IMR-90 (cell line): ENCODE data around the gene FMN2. TPM values are rescaled to one million over a fixed set of nuclear protein-coding genes. Genes with fewer than 3 reads are reported as not detected.
A peak's percentile ranks its signal among the peaks of the same experiment; 100 is the strongest.

ENCODE experiments used
- ATAC-seq: fragments of 200-7000 bp; cut with Tn5 transposase; 2 replicates; pipeline ENCODE4 v1.9.1; 2020; ENCODE audit warnings: low read depth, mild to moderate bottlenecking, moderate library complexity
- BruUV-seq: library from RNA; stranded (reverse); fragments of 400-500 nt; replicated peaks from 2 replicates; lab custom pipeline; 2021; lab: Mats Ljungman, UMichigan
- CTCF ChIA-PET: fragments of 300-600 bp; formaldehyde crosslinking; extraction: SDS; loops from one replicate; lab custom pipeline; 2021; ENCODE audit warnings: antibody characterized with exemption; lab: Yijun Ruan, JAX
- POLR2A ChIA-PET: fragments of 300-600 bp; sonication (Branson Sonifier 250); formaldehyde crosslinking; loops from one replicate; lab custom pipeline; 2022; ENCODE audit warnings: antibody characterized with exemption; ENCODE audit not compliant: unreplicated experiment; lab: Charles Lee
- DNase-seq: peaks from one replicate; pipeline ENCODE4 v3.0.0; 2013
- H2AFZ ChIP-seq: replicated peaks from 2 replicates; pipeline ENCODE3; 2013; ENCODE audit warnings: low read length, mild to moderate bottlenecking; ENCODE audit not compliant: poor library complexity
- H2AK5ac ChIP-seq: 2 replicates; pipeline ENCODE4 v1.6.1; 2013; ENCODE audit warnings: low read depth, low read length, inconsistent platforms
- H2AK9ac ChIP-seq: replicated peaks from 2 replicates; pipeline ENCODE3; 2013; ENCODE audit warnings: mild to moderate bottlenecking, low read depth, low read length, moderate library complexity; ENCODE audit not compliant: poor library complexity
- H2BK120ac ChIP-seq: 2 replicates; pipeline ENCODE4 v1.6.1; 2013; ENCODE audit warnings: low read depth, low read length, inconsistent platforms
- H2BK15ac ChIP-seq: 3 replicates; pipeline ENCODE4 v1.6.1; 2013; ENCODE audit warnings: low read depth, low read length, inconsistent platforms
- H2BK20ac ChIP-seq: 2 replicates; pipeline ENCODE4 v1.6.1; 2013; ENCODE audit warnings: low read depth, mild to moderate bottlenecking, inconsistent platforms, low read length, moderate library complexity
- H2BK5ac ChIP-seq: 2 replicates; pipeline ENCODE4 v1.6.1; 2013; ENCODE audit warnings: mild to moderate bottlenecking, low read depth, low read length, inconsistent platforms; ENCODE audit not compliant: poor library complexity, severe bottlenecking
- H3K14ac ChIP-seq: replicated peaks from 2 replicates; pipeline ENCODE4 v1.6.1; 2013; ENCODE audit warnings: low read depth, low read length, inconsistent platforms
- H3K18ac ChIP-seq: 2 replicates; pipeline ENCODE4 v1.6.1; 2013; ENCODE audit warnings: low read depth, low read length, control low read depth
- H3K23ac ChIP-seq: 2 replicates; pipeline ENCODE4 v1.6.1; 2013; ENCODE audit warnings: low read depth, low read length, inconsistent platforms
- H3K27ac ChIP-seq: 2 replicates; pipeline ENCODE4 v1.5.1; 2013; ENCODE audit warnings: mild to moderate bottlenecking, control low read depth, low read length; ENCODE audit not compliant: insufficient read depth
- H3K27me3 ChIP-seq: 2 replicates; pipeline ENCODE4 v1.6.1; 2013; ENCODE audit warnings: low read length; ENCODE audit not compliant: control insufficient read depth, insufficient read depth
- H3K36me3 ChIP-seq: 2 replicates; pipeline ENCODE4 v1.6.1; 2013; ENCODE audit warnings: low read length, mixed read lengths; ENCODE audit not compliant: control insufficient read depth, insufficient read depth
- H3K4ac ChIP-seq: 2 replicates; pipeline ENCODE4 v1.6.1; 2013; ENCODE audit warnings: low read depth, low read length, inconsistent platforms
- H3K4me1 ChIP-seq: 2 replicates; pipeline ENCODE4 v1.6.1; 2013; ENCODE audit warnings: low read length, mixed read lengths; ENCODE audit not compliant: control insufficient read depth, insufficient read depth
- H3K4me2 ChIP-seq: 2 replicates; pipeline ENCODE4 v1.6.1; 2013; ENCODE audit warnings: low read depth, mild to moderate bottlenecking, control low read depth, low read length, moderate library complexity
- H3K4me3 ChIP-seq: 2 replicates; pipeline ENCODE4 v1.5.1; 2013; ENCODE audit warnings: low read depth, mild to moderate bottlenecking, control low read depth, low read length, moderate library complexity; ENCODE audit not compliant: insufficient read depth
- H3K56ac ChIP-seq: 2 replicates; pipeline ENCODE4 v1.6.1; 2013; ENCODE audit warnings: low read length, inconsistent platforms; ENCODE audit not compliant: insufficient read depth; ENCODE audit errors: extremely low read depth
- H3K79me1 ChIP-seq, 2 experiments: 2 replicates each; pipeline ENCODE4 v1.6.1; 2013; ENCODE audit warnings: low read length in 2 of 2, inconsistent platforms in 1 of 2, low read depth in 1 of 2
- H3K9ac ChIP-seq: 2 replicates; pipeline ENCODE4 v1.6.1; 2013; ENCODE audit warnings: low read depth, low read length, control low read depth
- H3K9me1 ChIP-seq: 2 replicates; pipeline ENCODE4 v1.6.1; 2013; ENCODE audit warnings: low read length, inconsistent platforms; ENCODE audit not compliant: insufficient read depth
- H3K9me3 ChIP-seq: 2 replicates; pipeline ENCODE4 v1.6.1; 2013; ENCODE audit warnings: low read length; ENCODE audit not compliant: control insufficient read depth, insufficient read depth
- H4K20me1 ChIP-seq: 2 replicates; pipeline ENCODE4 v1.6.1; 2013; ENCODE audit warnings: low read length, inconsistent platforms; ENCODE audit not compliant: insufficient read depth
- H4K5ac ChIP-seq: 2 replicates; pipeline ENCODE4 v1.6.1; 2013; ENCODE audit warnings: mild to moderate bottlenecking, low read depth, low read length, control low read depth
- H4K8ac ChIP-seq, 2 experiments: 2 replicates each; pipeline ENCODE4 v1.6.1; 2013; ENCODE audit warnings: low read depth in 2 of 2, low read length in 2 of 2, control low read depth in 1 of 2, inconsistent platforms in 1 of 2
- H4K91ac ChIP-seq: 2 replicates; pipeline ENCODE4 v1.6.1; 2013; ENCODE audit warnings: low read depth, low read length, inconsistent platforms; ENCODE audit not compliant: insufficient read depth
- BHLHE40 ChIP-seq: fragments of 150-350 bp; IDR thresholded peaks from 2 replicates; pipeline ENCODE4 v1.6.1; 2016; ENCODE audit warnings: mild to moderate bottlenecking, low read depth, low read length
- CEBPB ChIP-seq: IDR thresholded peaks from 2 replicates; pipeline ENCODE4 v1.6.1; 2012; ENCODE audit warnings: low read depth, low read length, improper control_type of control experiment
- FOS ChIP-seq: fragments of 150-350 bp; IDR thresholded peaks from 2 replicates; pipeline ENCODE4 v1.6.1; 2016; ENCODE audit warnings: low read depth, low read length
- MAFK ChIP-seq: IDR thresholded peaks from 2 replicates; pipeline ENCODE4 v1.6.1; 2012; ENCODE audit warnings: low read depth, low read length, improper control_type of control experiment
- MAZ ChIP-seq: IDR thresholded peaks from 2 replicates; pipeline ENCODE4 v1.6.1; 2012; ENCODE audit warnings: low read depth, mild to moderate bottlenecking, low read length, improper control_type of control experiment, moderate library complexity, borderline replicate concordance
- MXI1 ChIP-seq: IDR thresholded peaks from 2 replicates; pipeline ENCODE4 v1.6.1; 2012; ENCODE audit warnings: low read depth, mild to moderate bottlenecking, low read length, moderate library complexity, borderline replicate concordance
- POLR2A ChIP-seq: IDR thresholded peaks from 2 replicates; pipeline ENCODE4 v1.6.1; 2012; ENCODE audit warnings: mild to moderate bottlenecking, low read depth, low read length
- WGBS, 2 experiments: methylation state at CpG; one replicate each; pipeline versions ENCODE4 v1.1.5 to v1.1.7; 2013; ENCODE audit warnings: missing lambda C conversion rate in 2 of 2; ENCODE audit not compliant: insufficient read length in 1 of 2; ENCODE audit errors: extremely low coverage in 2 of 2; 5-methylcytosine and 5-hydroxymethylcytosine counted together
- dilution Hi-C: fragments of 300-500 bp; cut with HindIII; formaldehyde crosslinking; loops from one replicate; pipeline ENCODE4 v1.14.3; 2018; ENCODE audit warnings: low sequenced_read_pairs; ENCODE audit not compliant: unreplicated experiment
- in situ Hi-C: fragments of 300-500 bp; cut with MboI; formaldehyde crosslinking; loops from 3 replicates; pipeline ENCODE4 v1.14.3; 2019; ENCODE audit warnings: low sequenced_read_pairs, inconsistent platforms, mixed read lengths
- intact Hi-C: fragments of 100-400 bp; cut with micrococcal nuclease; formaldehyde crosslinking; loops from 2 replicates; pipeline ENCODE4 v1.10.0; 2022
- polyA plus RNA-seq, 3 experiments: library from polyadenylated mRNA; depleted of rRNA; stranded (reverse); fragments of >200 nt; gene quantifications; 2 replicates each; pipeline ENCODE4 v1.2.3, GENCODE V29; 2012; ENCODE audit warnings: low replicate concordance in 1 of 3
- total RNA-seq: library from RNA; depleted of rRNA; stranded (reverse); fragments of >200 nt; gene quantifications from 2 replicates; pipeline ENCODE4 v1.2.3, GENCODE V29; 2012
- TF ChIP-seq, protein P1 (sequence below): conservative IDR thresholded peaks from 2 replicates; pipeline ENCODE4 v1.5.1; 2012; ENCODE audit warnings: mild to moderate bottlenecking, low read depth, low read length, improper control_type of control experiment

The FMN2 gene
- total and polyA plus RNA-seq, 2 of the 4 experiments (the other 2 are of a cell fraction): 29.0 to 35.8 TPM

DNA sequence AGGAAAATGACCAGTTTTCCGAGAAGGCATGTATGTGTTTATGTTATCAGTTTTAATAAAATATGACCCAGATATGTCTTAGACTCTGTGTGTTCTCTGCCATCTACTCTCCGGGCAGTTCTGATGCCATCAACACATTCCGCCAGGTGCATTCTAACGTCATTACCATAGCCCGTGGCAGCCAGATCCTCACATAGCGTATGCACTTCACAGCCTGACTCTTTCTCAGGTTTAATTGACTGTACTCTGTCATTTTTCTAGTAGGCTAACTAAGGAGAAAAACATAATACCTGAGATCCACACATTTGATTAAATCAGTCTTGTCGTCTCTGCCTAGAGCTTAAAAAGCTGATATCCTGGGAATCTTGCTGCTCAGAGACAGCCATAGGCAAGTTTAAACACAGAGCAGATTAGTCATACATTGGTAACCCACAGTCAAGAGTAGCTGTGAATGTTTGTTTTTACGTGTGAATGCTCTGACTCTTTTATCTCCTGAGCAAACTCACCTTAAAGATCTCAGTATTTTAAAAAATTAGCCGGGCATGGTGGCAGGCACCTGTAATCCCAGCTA, 344.4 kb downstream of the FMN2 start:
- no peak overlapping the region for H3K4me2 ChIP-seq
- H3K9ac ChIP-seq: no peak overlapping the region
- DNase-seq (peak; percentile 39), ATAC-seq (peak; percentile 68)
- H3K14ac ChIP-seq: no peak overlapping the region
- no peaks in the 10 kb centered on the region for H4K20me1 ChIP-seq
- no peak overlapping the region for H3K4me3 ChIP-seq
- H3K56ac ChIP-seq: no peak overlapping the region
- no peak overlapping the region for H4K91ac ChIP-seq
- no peaks in the 10 kb centered on the region; the same call in 1 of the 2 replicates for H3K9me1 ChIP-seq
- H2BK120ac ChIP-seq: no peak overlapping the region
- dilution Hi-C loops (no loop called here), intact Hi-C loops (no loop called here), in situ Hi-C loops (no loop called here)
- H2AK9ac ChIP-seq: no peak overlapping the region
- no peak overlapping the region for H3K23ac ChIP-seq
- no peak for TF ChIP-seq MAFK
- TF ChIP-seq FOS: no peak
- no peak for TF ChIP-seq BHLHE40
- no peak for TF ChIP-seq POLR2A
- TF ChIP-seq, protein P1, sequence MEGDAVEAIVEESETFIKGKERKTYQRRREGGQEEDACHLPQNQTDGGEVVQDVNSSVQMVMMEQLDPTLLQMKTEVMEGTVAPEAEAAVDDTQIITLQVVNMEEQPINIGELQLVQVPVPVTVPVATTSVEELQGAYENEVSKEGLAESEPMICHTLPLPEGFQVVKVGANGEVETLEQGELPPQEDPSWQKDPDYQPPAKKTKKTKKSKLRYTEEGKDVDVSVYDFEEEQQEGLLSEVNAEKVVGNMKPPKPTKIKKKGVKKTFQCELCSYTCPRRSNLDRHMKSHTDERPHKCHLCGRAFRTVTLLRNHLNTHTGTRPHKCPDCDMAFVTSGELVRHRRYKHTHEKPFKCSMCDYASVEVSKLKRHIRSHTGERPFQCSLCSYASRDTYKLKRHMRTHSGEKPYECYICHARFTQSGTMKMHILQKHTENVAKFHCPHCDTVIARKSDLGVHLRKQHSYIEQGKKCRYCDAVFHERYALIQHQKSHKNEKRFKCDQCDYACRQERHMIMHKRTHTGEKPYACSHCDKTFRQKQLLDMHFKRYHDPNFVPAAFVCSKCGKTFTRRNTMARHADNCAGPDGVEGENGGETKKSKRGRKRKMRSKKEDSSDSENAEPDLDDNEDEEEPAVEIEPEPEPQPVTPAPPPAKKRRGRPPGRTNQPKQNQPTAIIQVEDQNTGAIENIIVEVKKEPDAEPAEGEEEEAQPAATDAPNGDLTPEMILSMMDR: no peak
- no peak for TF ChIP-seq CEBPB
- no peak for TF ChIP-seq MXI1
- no peak for TF ChIP-seq MAZ
- 0 out of 2 replicates have a peak, but pooled peaks cover 2% of the 10 kb centered on the region for H3K4me1 ChIP-seq
- no peaks in the 10 kb centered on the region for H3K27me3 ChIP-seq
- H4K5ac ChIP-seq: no peak overlapping the region
- peaks cover 3% of the 10 kb centered on the region; the same call in 1 of the 2 replicates for H3K36me3 ChIP-seq
- H2AFZ ChIP-seq: no peak overlapping the region
- H3K4ac ChIP-seq: no peak overlapping the region
- ChIA-PET CTCF (interaction anchor here (0.7 kb wide), 1 partner anchor 65 kb away, joined by 3 read pairs; no protein-coding TSS in a partner anchor), POLR2A (no interaction called here)
- H3K9me3 ChIP-seq: no peaks in the 10 kb centered on the region
- H2BK15ac ChIP-seq: no peak overlapping the region
- no peak overlapping the region for H2BK5ac ChIP-seq
- no peak overlapping the region for H2BK20ac ChIP-seq
- BruUV-seq: no TSS peak
- H3K18ac ChIP-seq: no peak overlapping the region
- no peak overlapping the region for H4K8ac ChIP-seq
- H3K27ac ChIP-seq: no peak overlapping the region
- no CpG with 5 or more reads among the region's 9 CpGs for WGBS, 2 experiments
- no peak overlapping the region for H2AK5ac ChIP-seq
- H3K79me1 ChIP-seq: peaks cover 2 to 11% of the 10 kb centered on the region in 2 experiments; a peak in 3 of 4 replicates
